ENCODE data around the gene DRAP1. TPM values are rescaled to one million over a fixed set of nuclear protein-coding genes. Genes with fewer than 3 reads are reported as not detected.
A peak's percentile ranks its signal among the peaks of the same experiment; 100 is the strongest.

The DRAP1 gene
- total and polyA plus RNA-seq, 9 of the 15 experiments (the other 6 are each of a cell fraction or from before 2014, with no cell fraction given) = 9.6 to 200 (median 92.9) TPM

DNA sequence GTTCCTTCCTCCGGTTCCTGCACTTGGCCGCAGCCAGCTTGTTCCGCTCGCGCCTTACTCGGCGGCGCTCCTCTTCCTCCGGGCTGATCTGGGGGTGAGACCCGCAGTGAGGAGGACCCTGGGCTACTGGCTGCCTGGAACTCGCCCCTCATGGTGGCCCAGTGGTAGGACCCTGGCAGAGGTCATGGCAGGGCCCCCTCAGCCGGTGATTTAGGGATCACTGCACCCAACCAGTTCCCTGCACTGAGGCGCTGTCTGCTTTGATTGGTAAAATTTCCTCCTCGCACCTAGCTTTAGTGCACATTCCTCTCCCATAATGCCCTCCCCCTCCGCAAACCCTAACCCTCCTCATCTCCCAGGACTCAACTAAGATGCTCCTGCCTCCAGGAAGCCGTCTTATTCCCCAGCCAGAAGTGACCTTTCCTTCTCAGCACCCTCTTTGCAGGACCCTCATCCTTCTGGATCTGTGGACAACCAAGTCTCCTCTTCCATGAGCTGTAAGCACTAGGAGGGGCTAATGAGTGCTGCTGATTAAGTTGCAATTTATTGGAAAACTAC is 25.1 kb upstream of the DRAP1 start:
- Histone ChIP-seq H3K4me2 (ENCODE audit: insufficient read depth, low read length) (no peak overlapping the region), H2AFZ (ENCODE audit: low read depth, low read length) (no peak overlapping the region), H3K79me2 (ENCODE audit: control insufficient read depth, insufficient read depth, low read length) (peaks cover 86% of the 10 kb centered on the region), H3K4me3 (no peak overlapping the region), H3K9ac (ENCODE audit: insufficient read depth in 1 of 2, low read depth in 2 of 2, low read length in 2 of 2) (peak overlapping the region in 1 of 2 experiments; percentile 56; a peak in 2 of 4 replicates), H4K20me1 (replicated peaks; ENCODE audit: control insufficient read depth, insufficient read depth, low read length) (peaks cover 32% of the 10 kb centered on the region), H3K4me1 (replicated peaks in 1 of 2; ENCODE audit: control insufficient read depth in 2 of 2, insufficient read depth in 2 of 2, low read length in 2 of 2) (peaks cover 41 to 71% of the 10 kb centered on the region in 2 experiments), H3K9me3 (replicated peaks; ENCODE audit: control insufficient read depth, insufficient read depth, low read depth, low read length) (no peaks in the 10 kb centered on the region), H3K27me3 (ENCODE audit: control insufficient read depth in 2 of 2, insufficient read depth in 2 of 2, low read length in 2 of 2) (no peaks in the 10 kb centered on the region), H3K27ac (ENCODE audit: extremely low read depth, low read depth, low read length) (peak overlapping the region; percentile 48; the same call in 2 of the 3 replicates), H3K9me1 (ENCODE audit: control insufficient read depth, insufficient read depth, low read length) (no peaks in the 10 kb centered on the region), H3K36me3 (ENCODE audit: control insufficient read depth, insufficient read depth, low read length) (peaks cover 69% of the 10 kb centered on the region)
- in situ Hi-C loops (cut with MboI) = no loop called here
- no peak for FAIRE-seq
- no peak for DNase-seq (ENCODE audit: extremely low read depth in 1 of 4, low spot score in 3 of 4)
- intact Hi-C loops (cut with micrococcal nuclease) = no loop called here
- ChIA-PET POLR2A (interaction anchor here (0.5 to 10.0 kb wide), 18 partner anchors 8 to 266 kb away, joined by 3 to 96 read pairs (median 4); partner anchors contain the start of genes CFL1 and MUS81), CTCF (ENCODE audit: low intra/inter-chr PET ratio) (no interaction called here)
- 86% methylated on average over 16 of the region's 16 CpGs for WGBS (ENCODE audit: insufficient coverage, low coverage, missing lambda C conversion rate)
- BruUV-seq (replicated peaks) = no TSS peak
- ATAC-seq = no peak
- TF ChIP-seq RBFOX2 (IDR thresholded peaks at IDR 0.05; ENCODE audit: low read depth, low read length) (peak; percentile 78), HNRNPL (IDR thresholded peaks at IDR 0.05; ENCODE audit: low read depth, low read length) (no peak), ZNF146 (CRISPR knock-in tag; IDR thresholded peaks at IDR 0.05; ENCODE audit: unreplicated experiment) (no peak), HMGN3 (IDR thresholded peaks at IDR 0.05; ENCODE audit: borderline replicate concordance, extremely low read depth, insufficient read length, low read depth, low read length) (peak; percentile 31), RBM22 (IDR thresholded peaks at IDR 0.05; ENCODE audit: low read depth, low read length, poor library complexity, severe bottlenecking) (peak; percentile 96), SOX6 (IDR thresholded peaks at IDR 0.05) (no peak), ZNF431 (CRISPR knock-in tag; IDR thresholded peaks at IDR 0.05) (no peak), POLR2AphosphoS5 (IDR thresholded peaks at IDR 0.05; ENCODE audit: control insufficient read depth, insufficient read depth, low read depth, low read length) (peak; percentile 70; the same call in 1 of the 2 replicates), SMARCB1 (IDR thresholded peaks at IDR 0.05; ENCODE audit: insufficient read length, low read depth) (no peak), NELFE (IDR thresholded peaks at IDR 0.05; ENCODE audit: insufficient read depth, insufficient read length) (no peak), POLR2B (IDR thresholded peaks at IDR 0.05; ENCODE audit: low read depth, partially characterized antibody) (peak; percentile 46)
- TF ChIP-seq, protein P1, sequence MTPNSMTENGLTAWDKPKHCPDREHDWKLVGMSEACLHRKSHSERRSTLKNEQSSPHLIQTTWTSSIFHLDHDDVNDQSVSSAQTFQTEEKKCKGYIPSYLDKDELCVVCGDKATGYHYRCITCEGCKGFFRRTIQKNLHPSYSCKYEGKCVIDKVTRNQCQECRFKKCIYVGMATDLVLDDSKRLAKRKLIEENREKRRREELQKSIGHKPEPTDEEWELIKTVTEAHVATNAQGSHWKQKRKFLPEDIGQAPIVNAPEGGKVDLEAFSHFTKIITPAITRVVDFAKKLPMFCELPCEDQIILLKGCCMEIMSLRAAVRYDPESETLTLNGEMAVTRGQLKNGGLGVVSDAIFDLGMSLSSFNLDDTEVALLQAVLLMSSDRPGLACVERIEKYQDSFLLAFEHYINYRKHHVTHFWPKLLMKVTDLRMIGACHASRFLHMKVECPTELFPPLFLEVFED (CRISPR knock-in tag; conservative IDR thresholded peaks at IDR 0.05) = peak; percentile 71; the same call in 1 of the 2 replicates
- TF ChIP-seq, protein P2, sequence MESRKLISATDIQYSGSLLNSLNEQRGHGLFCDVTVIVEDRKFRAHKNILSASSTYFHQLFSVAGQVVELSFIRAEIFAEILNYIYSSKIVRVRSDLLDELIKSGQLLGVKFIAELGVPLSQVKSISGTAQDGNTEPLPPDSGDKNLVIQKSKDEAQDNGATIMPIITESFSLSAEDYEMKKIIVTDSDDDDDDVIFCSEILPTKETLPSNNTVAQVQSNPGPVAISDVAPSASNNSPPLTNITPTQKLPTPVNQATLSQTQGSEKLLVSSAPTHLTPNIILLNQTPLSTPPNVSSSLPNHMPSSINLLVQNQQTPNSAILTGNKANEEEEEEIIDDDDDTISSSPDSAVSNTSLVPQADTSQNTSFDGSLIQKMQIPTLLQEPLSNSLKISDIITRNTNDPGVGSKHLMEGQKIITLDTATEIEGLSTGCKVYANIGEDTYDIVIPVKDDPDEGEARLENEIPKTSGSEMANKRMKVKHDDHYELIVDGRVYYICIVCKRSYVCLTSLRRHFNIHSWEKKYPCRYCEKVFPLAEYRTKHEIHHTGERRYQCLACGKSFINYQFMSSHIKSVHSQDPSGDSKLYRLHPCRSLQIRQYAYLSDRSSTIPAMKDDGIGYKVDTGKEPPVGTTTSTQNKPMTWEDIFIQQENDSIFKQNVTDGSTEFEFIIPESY (CRISPR knock-in tag; IDR thresholded peaks at IDR 0.05) = peak; percentile 98
- TF ChIP-seq, protein P3, sequence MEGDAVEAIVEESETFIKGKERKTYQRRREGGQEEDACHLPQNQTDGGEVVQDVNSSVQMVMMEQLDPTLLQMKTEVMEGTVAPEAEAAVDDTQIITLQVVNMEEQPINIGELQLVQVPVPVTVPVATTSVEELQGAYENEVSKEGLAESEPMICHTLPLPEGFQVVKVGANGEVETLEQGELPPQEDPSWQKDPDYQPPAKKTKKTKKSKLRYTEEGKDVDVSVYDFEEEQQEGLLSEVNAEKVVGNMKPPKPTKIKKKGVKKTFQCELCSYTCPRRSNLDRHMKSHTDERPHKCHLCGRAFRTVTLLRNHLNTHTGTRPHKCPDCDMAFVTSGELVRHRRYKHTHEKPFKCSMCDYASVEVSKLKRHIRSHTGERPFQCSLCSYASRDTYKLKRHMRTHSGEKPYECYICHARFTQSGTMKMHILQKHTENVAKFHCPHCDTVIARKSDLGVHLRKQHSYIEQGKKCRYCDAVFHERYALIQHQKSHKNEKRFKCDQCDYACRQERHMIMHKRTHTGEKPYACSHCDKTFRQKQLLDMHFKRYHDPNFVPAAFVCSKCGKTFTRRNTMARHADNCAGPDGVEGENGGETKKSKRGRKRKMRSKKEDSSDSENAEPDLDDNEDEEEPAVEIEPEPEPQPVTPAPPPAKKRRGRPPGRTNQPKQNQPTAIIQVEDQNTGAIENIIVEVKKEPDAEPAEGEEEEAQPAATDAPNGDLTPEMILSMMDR (IDR thresholded peaks at IDR 0.05 in 2 of 3, conservative IDR thresholded peaks at IDR 0.05 in 1 of 3; ENCODE audit: insufficient read depth in 2 of 3, low read depth in 1 of 3, low read length in 3 of 3) = 0 out of 6 replicates have a peak, but pooled peaks of 1 of the 3 experiments have one; percentile 12
